Dermis microvascular lymphatic vessel endothelial cell (primary cell): Measurements from ENCODE around the gene ZSCAN1. TPM values are rescaled to one million over a fixed set of nuclear protein-coding genes. Genes with fewer than 3 reads are reported as not detected.
"Not testable (repeated sequence)": the region's sequence is repeated elsewhere in the genome, so short reads cannot be mapped to it uniquely, and the experiment has no call there.

Experiments
- DNase-seq, 2 donors: peaks; one replicate each; pipeline versions ENCODE4 v3.0.0 to v3.0.0-alpha.2; 2010; ENCODE audit warnings: low read depth in 2 of 2
- total RNA-seq: library from RNA; depleted of rRNA; stranded (reverse); fragments of >200 nt; gene quantifications from 2 replicates; pipeline ENCODE4 v1.2.1, GENCODE V29; 2014

Gene ZSCAN1, protein sequence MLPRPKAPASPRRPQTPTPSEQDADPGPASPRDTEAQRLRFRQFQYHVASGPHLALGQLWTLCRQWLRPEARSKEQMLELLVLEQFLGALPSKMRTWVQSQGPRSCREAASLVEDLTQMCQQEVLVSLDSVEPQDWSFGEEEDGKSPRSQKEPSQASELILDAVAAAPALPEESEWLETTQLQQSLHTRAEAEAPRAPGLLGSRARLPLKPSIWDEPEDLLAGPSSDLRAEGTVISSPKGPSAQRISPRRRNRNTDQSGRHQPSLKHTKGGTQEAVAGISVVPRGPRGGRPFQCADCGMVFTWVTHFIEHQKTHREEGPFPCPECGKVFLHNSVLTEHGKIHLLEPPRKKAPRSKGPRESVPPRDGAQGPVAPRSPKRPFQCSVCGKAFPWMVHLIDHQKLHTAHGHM
- total RNA-seq, result not detected in 2 replicates

DNA sequence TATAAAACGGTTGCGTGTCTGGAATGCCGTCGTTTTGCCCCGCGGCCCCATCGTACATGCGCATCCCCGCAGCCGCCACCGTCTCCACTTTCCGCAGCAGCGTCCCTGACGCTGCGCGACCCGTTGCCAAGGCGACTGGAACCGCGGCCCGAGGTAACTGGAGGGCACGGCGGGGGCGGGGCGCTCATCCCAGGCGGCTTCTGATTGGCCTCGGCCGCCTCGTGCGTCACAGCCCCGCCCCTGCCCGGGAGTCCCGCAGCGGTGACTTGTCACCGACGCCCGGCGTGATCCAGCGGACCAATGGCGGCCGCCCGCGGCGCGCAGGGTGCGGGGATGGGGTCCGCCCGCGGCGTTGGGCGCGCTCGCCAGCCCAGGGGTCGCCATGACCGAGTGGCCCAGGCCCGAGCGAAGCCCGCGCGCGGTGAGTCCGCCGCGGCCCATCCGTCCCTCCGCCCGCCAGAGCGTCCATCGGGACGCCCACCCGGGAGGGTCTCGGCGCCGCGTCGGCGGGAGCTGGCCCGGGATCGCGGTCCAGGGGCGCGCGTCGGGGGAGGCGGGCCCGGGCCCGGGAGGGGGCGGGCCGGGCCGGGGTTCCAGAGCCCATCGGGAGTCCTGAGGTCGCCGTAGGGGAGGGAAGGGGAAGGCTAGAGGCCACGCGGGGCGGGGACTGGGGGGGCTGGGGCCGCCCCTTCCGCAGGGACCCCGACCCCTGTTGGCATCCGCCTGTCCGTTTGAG, at the start of gene ZSCAN1:
Gene ZSCAN1 (plus strand): TSS at position 285 of the 736 bp plus-strand sequence. CDS start 3,812 bp downstream, outside the sequence.
- peak; percentile 23 to 53 for DNase-seq

DNA sequence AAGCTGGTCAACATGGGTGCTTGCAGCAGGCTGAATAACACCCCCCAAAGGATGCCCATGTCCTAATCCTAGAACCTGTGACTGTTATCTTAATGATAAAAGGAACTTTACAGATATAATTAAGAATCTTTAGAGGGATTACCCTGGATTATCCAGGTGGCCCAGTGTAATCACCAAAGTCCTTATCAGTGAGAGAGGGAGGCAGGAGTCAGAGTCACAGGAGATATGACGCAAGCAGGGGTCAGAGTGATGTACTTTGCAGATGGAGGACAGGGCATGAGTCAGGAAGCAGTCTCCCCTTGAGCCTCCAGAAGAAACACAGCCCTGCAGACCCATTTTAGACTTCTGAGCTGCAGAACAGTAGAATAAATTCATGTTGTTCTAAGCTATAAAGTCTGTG, 41.0 kb upstream of the ZSCAN1 start:
- no peak for DNase-seq

DNA sequence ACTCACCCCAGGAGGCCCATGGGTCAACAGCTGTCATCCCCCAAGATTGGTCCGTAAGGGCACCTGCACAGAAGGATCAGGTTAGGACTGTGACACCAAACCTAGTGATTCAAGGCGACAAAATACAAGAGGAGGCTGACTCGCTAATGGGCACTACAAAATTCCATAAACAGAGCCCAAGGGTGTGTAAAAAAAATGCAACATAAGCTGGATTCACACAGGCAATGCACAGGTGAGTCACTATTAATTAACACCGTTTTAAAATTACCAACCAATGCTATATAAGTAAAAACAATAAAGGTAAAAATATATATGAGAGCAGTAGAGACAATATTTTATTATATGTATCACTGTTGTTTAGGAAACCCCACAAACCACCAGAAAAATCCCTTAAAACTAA, 33.1 kb upstream of the ZSCAN1 start:
- no peak for DNase-seq

DNA sequence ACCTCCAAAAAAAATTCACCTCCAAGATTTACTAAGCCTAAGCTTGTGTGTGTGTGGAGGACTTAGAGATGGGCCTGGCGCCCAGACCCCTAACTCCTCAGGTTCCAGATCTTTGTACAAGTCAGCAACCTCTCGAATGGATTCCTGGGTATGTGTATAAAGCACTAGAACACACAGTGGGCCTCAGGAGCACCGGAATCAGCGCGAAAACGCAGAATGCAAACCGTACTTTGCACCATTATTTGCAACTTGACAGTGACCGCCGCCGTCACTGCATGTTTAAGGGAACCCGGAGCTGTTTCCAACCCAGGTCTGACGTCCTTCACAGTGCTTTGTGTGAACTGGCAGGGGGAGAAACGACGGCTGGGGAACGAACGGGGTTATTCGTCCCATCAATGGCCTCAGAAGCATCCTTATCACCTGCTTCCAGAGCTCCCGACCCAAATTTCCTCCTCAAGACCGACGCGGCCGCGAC, 31.9 kb upstream of the ZSCAN1 start:
- peak; percentile 6 to 24 for DNase-seq

DNA sequence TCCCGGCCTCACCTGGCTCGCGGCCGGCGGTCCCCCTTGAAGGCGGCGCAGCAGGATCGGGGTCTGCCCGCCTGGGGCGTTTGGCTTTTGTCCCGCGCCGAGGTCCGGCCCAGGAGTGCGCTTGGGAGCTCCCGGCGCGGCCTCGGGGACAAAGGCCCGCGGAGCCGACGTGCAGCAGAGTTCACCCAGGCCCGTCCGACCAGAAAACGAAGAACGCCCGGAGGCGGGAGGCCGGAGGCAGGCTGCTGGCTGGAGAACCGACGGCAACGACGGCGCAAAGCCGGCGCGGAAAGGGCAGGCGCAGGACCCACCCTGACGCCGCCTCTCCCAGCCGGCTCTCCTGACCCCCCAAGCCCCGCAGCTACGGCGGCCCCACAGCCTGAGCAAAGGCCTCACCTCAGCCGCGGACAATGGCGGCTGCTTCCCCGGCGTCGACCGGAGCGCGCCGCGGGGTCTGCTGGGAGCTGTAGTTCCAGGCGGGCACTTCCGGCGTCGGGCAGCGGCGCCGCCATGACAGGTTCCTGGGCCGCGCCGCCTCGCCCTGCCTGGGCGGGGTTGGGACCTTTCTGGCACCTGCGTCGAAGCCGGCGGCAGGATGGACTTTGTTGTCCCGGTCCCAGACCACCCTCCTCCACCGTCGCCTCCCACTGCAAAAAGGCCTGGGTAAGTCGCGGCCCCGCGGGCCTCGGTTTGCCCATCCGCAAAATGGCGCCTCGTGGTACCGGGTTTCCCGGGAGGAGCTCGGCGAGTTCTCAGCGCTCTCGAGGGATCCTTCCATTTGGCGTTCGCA, 31.2 kb upstream of the ZSCAN1 start, which contains the start of gene ZNF606:
Gene ZNF606 (minus strand): TSS at position 437 of the 790 bp plus-strand sequence. CDS start 1,501 bp downstream, outside the sequence.
- peak; percentile 76 to 93 for DNase-seq

DNA sequence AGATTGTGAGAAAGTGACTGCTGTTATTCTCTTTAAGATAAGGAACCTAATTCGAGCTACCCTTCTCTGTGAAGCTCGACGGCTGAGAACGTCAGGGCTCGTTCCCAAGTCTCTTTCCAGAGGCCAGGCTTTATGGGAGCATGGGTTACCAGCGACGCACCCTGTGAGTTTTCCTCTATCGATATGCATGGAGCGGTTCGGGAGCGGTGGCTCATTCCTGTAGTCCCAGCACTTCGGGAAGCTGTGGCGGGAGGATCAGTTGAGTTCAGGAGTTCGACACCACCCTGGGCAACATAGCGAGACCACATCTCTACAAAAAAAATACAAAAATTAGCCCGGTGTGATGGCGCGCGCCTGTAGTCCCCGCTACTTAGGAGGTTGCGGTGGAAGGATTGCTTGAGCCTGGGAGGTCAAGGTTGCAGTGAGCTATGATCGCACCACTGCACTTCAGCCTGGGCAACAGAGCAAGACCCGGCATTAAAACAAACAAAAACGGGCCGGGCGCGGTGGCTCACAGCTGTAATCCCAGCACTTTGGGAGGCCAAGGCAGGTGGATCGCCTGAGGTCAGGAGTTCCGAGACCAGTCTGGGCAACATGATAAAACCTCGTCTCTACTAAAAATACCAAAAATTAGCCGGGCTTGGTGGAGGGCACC, 30.5 kb upstream of the ZSCAN1 start:
- peak in 1 of 2 donors; percentile 1 for DNase-seq

DNA sequence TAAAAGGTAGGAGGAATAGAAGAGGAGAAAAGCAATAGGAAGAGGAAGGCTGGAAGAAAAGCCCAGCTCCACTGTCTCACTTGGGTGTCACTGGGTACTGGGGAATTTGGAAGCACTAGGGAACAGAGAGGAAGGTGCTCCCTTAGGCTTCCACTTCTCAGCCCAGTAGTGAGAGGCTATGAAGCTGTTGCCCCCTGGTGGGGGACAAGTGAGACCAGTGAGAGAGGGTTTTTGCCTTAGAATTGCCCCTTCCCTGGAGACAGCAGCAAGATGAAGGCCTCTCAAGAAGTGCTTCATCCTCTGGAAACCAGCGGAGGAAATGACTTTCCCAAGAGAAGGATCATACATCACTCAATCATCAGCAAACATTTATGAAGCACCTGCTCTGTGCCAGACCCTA, 26.5 kb upstream of the ZSCAN1 start:
- DNase-seq, result peak in 1 of 2 donors; percentile 13

DNA sequence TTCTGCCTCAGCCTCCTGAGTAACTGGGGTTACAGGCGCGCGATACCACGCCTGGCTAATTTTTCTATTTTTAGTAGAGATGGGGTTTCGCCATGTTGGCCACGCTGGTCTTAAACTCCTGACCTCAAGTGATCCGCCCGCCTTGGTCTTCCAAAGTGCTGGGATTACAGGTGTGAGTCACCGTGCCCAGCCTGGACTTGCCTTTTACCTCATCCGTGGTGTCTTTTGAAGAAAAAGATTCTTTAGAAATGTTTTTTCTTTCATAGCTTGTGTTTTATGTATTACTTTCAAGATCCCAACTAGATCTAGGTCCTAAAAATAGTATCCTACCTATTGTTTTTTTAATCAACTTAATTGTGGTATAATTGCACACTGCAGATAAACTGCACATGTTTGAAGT, 24.9 kb upstream of the ZSCAN1 start:
- not testable (repeated sequence) for DNase-seq

DNA sequence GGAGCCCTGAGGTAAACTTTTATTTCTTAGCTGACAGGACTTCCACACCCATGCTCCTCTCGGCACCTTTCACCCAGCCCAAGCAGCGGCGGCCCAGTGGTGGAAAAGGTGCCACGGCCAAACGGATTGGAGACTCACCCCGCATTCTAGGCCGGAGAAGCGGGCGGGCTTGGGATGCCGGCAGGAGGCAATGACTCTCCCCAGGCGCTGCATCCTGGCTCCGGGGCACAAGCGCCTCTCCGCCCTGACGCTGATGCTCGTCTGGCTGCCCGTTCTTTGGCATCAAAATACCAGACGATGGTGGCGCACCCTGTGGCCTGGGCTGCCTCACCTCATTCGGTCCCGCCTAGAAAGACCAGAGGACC, 24.5 kb upstream of the ZSCAN1 start:
- DNase-seq, result no peak

DNA sequence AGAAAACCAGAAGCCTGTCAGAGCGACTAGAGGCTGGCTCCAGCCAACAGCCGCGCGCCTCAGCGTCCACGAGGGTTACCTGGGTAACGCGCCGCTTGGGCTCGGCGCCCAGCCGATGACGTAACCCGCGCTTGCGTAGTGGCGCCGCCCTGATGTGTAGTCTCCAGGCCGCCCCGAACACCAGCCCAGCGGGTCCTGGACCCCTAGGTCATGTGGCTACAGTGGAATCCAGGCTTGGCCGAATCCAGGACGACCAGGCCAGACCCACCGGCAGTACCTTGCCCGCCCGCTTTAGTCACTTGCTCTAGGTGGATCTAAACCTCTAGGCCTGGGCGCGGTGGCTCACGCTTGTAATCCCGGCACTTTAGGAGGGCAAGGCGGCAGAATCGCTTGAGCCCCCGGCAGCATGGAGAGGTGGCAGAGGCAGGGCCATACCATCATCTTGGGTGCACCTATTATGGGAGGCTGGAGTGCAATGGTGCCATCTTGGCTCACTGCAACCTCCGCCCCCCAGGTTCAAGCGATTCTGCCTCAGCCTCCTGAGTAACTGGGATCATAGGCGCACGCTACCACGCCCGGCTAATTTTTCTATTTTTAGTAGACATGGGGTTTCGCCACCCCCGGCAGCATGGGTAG, 24.0 kb upstream of the ZSCAN1 start:
- peak; percentile 50 to 81 for DNase-seq

DNA sequence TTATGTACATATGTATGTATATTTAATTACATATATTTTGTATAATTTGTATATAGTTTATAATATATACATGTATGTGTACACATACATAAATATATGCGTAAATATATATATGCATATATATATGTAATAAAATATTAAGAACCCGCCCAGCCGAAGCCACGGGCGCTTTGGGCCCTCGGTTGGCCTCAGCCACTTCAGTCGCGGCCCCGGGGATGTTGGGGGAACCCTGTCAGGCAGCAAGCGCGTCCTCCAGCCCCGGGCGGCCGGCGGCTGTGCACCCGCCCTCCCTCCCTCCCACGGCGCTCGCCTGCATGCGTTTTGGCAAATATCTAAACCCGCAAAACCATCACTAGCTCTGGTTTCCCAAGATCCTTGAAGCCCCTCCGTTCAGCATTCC, 23.3 kb upstream of the ZSCAN1 start:
- no peak for DNase-seq

DNA sequence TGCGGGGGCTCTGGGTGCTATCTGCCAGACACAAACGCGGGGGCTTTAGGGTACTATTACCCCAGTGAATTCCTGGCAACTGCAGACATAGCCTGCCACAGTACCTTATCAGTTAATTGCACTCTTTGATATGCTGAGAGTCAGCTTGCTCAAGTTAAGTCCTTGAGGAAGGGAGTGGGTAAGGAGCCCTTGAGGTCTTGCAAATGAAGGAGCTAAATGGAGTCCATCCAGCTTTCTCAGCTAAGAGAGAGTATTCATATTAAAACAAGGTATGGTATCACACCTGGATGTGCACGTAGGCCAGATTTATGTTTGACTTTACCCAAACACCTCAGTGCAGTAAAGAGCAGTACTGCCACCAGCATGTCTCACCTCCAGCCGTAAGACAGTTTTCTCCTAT, 19.7 kb upstream of the ZSCAN1 start:
- no peak for DNase-seq

DNA sequence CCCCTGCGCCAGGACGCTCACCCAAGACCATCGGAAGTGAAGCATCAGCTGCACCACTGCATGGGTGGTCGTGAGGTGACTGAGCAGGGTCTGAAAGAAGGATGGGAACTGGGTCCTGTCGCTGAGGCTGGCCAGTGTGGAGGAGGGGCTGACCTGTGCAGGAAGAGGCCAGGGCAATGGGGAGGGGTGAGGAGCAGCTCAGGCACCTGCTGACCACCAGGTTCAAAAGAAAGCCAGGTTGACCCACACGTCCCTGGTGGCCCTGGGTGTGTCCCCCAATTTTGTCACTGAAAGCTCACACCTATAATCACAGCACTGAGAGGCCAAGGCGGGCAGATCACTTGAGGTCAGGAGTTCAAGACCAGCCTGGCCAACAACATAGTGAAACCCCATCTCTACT, 13.7 kb upstream of the ZSCAN1 start:
- no peak for DNase-seq

DNA sequence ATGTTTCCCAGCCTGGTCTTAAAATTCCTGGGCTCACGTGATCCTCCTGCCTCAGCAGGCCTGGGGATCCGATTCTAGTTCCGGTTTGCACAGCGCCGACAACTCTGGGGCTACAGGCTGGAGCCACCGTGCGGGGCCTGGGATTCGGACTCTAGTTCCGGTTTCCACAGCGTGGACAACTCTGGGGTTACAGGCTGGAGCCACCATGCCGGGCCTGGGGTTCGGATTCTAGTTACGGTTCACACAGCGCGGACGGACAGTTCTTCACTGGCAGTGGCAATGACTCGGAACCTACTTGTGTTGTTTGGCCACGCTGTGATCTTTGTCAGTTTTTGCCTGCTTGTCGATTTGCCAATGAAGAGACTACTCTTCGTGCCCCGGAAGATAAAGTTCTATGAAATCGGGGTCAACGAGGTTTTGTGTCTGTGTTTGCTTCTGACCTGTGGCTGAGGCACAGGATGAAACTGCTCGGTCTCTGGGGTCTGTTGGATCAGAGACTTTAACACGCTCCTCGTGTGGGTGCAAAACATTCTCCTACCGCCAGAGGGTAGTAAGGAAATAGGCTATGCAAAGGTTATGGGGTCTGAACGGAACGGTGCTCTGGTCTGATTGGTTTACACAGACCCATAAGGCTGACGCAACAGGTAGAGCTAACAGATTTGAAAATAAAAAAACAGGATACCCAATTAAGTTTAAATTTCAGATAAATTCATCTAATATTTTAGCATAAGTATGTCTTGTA, 12.1 kb upstream of the ZSCAN1 start:
- peak; percentile 10 to 46 for DNase-seq

DNA sequence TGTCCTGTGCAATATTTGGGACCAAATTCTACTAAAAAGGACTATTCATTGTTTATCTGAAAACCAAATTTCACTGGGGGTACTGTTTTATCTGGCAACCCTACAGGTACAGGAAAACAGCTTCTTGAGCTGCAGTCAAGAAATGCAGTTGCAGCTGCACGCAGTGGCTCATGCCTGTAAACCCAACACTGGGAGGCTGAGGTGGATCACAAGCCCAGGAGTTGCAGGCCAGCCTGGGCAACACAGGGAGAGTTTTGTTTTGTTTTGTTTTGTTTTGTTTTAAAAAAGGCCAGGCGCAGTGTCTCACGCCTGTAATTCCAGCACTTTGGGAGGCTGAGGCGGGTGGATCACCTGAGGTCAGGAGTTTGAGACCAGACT, 11.6 kb upstream of the ZSCAN1 start:
- DNase-seq, result no peak

DNA sequence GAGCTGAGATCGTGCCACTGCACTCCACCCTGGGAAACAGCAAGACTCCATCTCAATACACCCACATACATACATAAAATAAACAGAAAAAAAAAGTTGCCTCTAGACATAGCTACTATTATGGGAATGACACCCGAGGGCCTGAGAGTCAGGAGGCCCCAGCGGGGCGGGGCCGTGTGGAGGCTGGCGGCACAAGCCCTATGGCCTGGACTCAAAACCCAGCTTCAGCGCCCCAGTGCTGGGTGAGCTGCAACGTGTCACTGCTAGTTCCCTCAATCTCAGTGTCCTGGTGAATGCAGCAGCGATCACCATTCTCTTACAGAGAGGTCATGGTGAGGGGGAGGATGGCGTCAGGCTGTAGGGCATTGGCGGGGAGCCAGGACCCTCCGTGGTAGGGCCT, 9.2 kb upstream of the ZSCAN1 start:
- DNase-seq, result no peak

DNA sequence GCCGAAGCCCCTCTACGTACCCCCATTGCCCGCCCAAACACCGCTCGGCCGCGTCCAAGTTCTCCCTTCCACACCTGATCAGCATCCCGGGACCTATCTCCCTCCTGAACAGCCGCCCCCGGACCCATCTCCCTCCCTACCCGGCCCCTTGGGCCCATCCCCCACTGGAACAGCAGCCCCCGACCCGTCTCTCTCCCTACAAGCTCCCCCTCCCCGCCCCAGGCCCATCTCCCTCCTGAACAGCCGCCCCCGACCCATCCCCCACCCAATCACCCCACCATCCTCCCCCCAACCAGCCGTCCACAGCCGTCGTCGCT, 610 bp downstream of the ZSCAN1 start:
- DNase-seq, result no peak

DNA sequence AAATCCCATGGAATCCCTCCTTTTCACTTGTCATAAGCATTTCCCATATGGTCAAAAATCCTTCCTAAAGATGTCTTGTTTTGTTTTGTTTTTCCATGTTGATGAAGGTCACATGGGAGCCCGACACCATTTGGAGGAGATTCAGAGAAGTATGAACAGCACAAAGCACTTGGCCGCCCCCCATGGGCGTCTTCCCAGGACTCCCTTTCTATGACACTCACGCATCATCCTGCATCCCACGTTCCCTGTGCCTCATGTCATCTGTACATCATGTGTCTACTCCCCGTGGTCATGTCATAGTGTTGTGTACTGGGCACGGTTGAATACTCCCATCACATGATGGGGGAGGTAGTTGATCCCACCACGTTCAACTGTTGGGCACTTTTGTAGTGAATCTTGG, 2.0 kb downstream of the ZSCAN1 start:
- no peak for DNase-seq

DNA sequence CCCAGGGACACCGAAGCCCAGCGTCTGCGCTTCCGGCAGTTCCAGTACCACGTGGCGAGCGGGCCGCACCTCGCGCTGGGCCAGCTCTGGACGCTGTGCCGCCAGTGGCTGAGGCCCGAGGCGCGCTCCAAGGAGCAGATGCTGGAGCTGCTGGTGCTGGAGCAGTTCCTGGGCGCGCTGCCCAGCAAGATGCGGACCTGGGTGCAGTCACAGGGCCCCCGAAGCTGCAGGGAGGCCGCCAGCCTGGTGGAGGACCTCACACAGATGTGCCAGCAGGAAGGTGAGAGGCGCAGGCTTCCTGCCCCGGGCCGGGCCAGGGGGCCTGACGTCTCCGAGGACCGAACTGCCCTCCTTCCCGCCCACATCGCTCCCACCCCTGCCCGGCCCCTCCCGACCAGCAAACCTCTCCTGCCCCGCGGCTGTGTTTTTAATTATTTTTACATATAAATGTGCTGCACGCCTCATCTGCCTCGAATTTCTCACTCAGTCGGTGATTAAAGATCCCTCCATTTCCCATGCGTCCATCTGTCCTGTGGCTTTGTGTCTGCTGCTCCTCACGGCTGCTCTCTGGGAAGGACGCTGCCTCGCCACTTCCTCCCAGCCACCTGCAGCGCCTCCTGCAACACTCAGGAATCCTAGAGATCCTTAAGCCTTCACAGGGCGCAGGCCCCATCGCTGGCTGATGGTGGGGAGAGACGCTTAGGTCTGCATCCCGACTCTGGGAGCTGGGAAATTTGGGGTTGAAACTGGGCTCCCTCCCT, 4.3 kb downstream of the ZSCAN1 start:
- no peak for DNase-seq
